GM21825 (cell line): ENCODE measurements around the gene ZNF280D.

ENCODE experiments used
- ATAC-seq: cut with Tn5 transposase; IDR thresholded peaks from one replicate; pipeline ENCODE4 v1.9.1; 2021; ENCODE audit warnings: mild to moderate bottlenecking, moderate library complexity; ENCODE audit not compliant: unreplicated experiment

The ZNF280D gene

DNA sequence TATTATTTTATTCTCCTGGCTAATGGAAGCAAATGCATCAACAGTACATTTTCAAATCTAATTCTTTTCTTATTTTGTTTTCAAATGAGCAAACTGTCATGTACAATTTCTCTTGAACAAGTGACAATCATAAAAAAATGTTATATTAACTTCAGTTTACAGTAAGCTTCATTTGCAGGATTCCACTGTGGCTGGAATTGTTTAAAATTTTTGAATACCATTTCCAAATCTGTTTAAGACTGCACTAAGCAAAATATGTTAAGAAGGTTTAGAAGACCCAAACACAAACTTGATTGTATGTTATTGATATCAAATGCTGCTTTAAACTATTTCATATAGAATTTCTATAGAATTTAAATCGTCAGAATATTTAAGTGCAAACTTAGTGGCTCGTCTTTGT lies 92.8 kb downstream of the ZNF280D start:
- ATAC-seq = no peak

GRCh38 chr15:56640127-56640526 lies 93.2 kb downstream of the ZNF280D start:
- no peak for ATAC-seq

- ATAC-seq = no peak
Observed at GRCh38 chr15:56639631-56640030, 93.7 kb downstream of the ZNF280D start.

GRCh38 chr15:56631765-56632164 lies 101.5 kb downstream of the ZNF280D start:
- ATAC-seq = no peak

DNA sequence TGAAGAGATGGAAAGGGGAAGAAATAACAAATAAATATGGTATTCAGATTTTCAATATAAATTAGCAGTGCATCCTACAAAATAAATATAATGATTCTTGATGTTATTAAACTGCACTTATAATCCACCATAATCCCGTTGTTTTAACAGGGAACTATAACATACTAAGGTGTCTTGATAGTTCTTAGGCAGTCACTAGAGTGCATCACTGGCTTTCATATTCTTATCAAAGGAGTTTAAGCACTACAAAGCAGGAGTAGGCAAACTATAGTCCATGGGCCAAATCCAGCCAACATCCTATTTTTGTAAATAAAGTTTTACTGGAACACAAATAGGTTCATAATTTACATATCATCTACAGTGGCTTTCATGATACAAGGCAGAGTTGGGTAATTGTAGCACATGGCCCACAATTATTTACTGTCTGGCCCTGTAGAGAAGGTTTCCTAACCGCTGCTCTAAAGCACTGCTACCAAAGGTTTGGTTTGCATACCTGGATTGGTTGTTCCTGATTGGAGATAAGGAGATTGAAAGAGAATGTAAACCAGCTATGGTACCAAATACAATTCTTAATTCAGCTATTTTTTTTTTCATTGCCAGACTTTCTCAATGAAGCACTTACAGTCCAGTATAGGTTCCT lies 104.3 kb downstream of the ZNF280D start:
- ATAC-seq = no peak

DNA sequence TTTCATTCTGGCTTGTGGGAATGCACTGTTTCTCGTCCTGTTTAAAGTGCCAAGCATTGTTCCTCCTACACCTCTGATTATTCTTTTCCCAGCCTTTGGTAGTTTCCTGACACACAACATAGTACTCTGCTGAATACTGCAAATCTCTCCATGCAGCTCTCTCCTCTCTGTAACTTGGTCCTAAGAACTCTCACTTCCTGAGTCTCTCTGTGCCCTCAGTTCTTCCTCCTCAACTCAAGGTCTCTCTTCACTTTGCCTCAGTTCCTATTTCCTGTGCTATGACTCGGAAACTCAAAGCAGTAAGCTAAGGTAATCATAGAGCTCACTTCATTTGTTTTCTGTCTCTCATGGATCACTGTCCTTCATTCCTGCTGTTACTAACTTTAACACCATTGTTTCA lies 113.4 kb downstream of the ZNF280D start:
- ATAC-seq = no peak

DNA sequence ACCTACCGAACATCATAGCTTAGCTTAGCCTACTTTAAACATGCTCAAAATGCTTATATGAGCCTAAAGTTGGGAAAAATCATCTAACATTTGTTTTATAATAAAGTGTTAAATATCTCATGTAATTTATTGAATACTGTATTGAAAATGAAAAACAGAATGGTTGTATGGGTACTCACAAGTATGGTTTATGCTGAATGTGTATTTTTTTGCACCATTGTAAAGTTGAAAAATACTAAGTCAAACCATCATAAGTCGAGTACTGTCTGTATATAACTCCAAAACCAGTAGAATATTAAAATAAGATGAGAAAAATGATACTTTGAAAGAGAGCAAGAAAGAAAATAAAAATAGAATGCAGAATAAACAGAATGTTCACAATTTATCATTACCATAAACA lies 115.7 kb downstream of the ZNF280D start:
- ATAC-seq = no peak

DNA sequence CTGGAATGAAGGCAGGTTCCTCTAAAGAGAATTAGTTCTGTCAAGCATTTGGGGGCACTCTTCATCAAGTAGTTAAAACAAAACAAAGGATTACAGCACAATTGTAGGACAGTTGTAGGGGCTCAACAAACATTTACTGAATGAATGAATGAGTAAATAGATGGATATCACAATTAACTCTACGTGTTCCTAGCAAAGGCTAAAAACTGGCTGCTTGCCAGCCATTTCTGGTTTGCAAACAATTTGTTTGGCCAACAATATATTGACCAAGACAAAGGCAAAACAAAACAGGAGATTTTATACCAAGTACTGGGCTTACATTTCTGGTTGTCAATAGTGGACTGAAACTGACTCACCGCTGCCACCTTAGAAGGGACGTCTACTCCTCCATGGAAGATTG lies 116.8 kb downstream of the ZNF280D start:
- ATAC-seq = no peak

DNA sequence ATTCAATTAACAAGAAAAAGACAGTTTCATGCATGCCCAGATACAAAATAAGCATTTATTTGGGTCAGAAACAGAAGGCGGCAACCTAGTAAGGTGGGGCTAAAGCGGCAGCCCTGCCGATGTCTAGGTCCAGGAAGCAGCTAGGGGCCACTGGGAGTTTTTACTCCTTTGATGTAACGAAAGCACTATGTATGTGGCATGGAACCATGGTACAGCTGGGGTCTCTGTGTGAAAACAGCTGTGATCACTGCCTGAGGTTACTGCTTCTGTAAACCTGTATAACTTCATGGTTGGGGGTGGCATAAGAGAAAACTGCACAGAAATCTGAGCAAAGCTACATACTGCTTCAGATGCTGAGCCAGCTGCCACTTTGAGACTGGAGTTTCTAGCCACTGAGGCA lies 119.5 kb downstream of the ZNF280D start:
- ATAC-seq = no peak

DNA sequence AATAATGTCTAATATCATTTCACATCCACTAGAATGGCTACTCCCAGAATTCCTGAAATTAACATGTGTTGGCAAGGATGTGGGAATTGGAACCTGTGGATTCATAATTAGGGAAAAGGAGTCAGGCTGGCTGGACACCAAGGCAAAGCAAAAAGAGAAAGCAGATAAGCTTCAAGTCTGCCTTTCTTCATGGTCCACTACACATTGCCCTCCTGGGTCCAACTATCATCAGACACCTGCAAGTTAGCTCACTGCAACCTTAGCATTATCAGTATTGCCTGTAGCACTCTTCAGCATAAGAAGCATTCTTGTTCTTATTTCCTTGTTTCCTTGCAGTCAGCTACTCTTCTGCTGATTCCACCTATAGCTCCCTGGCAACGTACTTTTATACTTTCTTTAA lies 124.3 kb downstream of the ZNF280D start:
- peak; percentile 48 for ATAC-seq

- ATAC-seq = peak; percentile 90
Observed at GRCh38 chr15:56608140-56608778, 125.0 kb downstream of the ZNF280D start.

GRCh38 chr15:56602253-56602652 lies 131.1 kb downstream of the ZNF280D start:
- ATAC-seq = no peak

GRCh38 chr15:56600380-56600779 lies 132.9 kb downstream of the ZNF280D start:
- ATAC-seq = no peak

DNA sequence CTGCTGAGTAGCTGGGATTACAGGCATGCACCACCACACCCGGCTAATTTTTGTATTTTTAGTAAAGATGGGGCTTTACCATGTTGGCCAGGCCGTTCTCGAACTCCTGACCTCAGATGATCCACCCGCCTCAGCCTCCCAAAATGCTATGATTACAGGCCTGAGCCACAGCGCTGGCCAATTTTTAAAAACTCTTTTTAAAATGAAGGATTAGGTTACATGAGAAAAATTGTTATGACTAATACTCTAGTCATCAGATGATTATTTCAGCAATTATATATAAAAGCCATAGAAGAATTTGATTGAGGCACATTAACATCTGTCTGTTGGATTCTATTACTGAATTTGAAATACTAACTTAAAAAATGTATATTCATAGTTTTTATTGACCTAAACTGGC lies 134.3 kb downstream of the ZNF280D start:
- no peak for ATAC-seq

- ATAC-seq = no peak
Observed at GRCh38 chr15:56587686-56588085, 145.6 kb downstream of the ZNF280D start.

DNA sequence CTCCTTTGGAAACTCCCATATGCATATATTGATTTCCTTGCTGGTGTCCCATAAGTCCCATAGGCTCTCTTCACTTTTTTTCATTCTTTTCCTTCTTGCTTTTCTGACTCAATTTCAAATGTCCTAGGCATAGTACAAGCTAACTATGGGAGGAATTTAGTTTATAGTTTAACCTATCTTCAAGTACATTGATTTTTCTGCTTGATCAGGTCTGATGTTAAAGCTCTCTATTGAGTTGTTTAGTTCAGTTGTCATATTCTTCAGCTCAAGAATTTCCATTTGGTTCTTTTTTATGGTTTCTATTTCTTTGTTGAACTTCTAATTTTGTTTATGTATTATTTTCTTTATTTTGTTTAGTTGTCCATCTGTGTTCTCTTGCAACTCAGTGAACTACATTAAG lies 147.1 kb downstream of the ZNF280D start:
- ATAC-seq = no peak

DNA sequence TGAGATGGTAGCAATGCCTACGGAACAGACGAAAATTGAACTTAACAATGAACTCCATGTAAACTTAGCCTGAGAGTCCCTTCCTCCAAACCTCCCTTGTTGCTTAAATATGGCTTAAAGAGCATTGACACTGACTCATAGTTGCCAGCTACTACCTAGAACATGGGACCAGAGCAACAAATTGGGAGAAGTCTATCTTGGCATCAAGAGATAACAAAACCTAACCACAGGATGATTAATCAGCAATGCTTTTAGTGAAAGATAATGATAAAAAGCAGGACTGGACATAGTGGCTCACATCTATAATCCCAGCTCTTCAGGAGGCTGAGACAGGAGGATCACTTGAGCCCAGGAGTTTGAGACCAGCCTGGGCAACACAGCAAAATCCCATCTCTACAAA lies 150.5 kb downstream of the ZNF280D start:
- no peak for ATAC-seq
